Brain microvascular endothelial cell (primary cell): Measurements from ENCODE around the gene SLX9.

Experiments
- DNase-seq: peaks from one replicate; pipeline ENCODE4 v3.0.0-alpha.2; 2020
- H3K27ac ChIP-seq: fragments of 250-450 bp; sonication (Bioruptor Pico); 2 replicates; pipeline ENCODE4 v1.5.1; 2020; ENCODE audit warnings: mild to moderate bottlenecking, moderate library complexity
- H3K27me3 ChIP-seq: fragments of 250-450 bp; sonication (Bioruptor Pico); replicated peaks from 2 replicates; pipeline ENCODE4 v1.5.1; 2020; ENCODE audit warnings: mild to moderate bottlenecking
- H3K36me3 ChIP-seq: fragments of 250-450 bp; sonication (Bioruptor Pico); replicated peaks from 2 replicates; pipeline ENCODE4 v1.5.1; 2020; ENCODE audit warnings: mild to moderate bottlenecking
- H3K4me3 ChIP-seq: 2 replicates; pipeline ENCODE4 v1.5.1; 2011; ENCODE audit warnings: low read depth, mild to moderate bottlenecking, control low read depth, low read length, moderate library complexity
- in situ Hi-C: cut with HindIII; loops from 2 replicates; pipeline ENCODE4 v1.10.0; 2017; ENCODE audit warnings: low sequenced_read_pairs, low pct_ligation_motif_present
- TF ChIP-seq, protein P1 (sequence below): IDR thresholded peaks from 2 replicates; pipeline ENCODE4 v1.5.1; 2011; ENCODE audit warnings: low read depth, mild to moderate bottlenecking, moderate library complexity, low read length, control low read depth, inconsistent platforms; ENCODE audit errors: missing control alignments

Gene SLX9

DNA sequence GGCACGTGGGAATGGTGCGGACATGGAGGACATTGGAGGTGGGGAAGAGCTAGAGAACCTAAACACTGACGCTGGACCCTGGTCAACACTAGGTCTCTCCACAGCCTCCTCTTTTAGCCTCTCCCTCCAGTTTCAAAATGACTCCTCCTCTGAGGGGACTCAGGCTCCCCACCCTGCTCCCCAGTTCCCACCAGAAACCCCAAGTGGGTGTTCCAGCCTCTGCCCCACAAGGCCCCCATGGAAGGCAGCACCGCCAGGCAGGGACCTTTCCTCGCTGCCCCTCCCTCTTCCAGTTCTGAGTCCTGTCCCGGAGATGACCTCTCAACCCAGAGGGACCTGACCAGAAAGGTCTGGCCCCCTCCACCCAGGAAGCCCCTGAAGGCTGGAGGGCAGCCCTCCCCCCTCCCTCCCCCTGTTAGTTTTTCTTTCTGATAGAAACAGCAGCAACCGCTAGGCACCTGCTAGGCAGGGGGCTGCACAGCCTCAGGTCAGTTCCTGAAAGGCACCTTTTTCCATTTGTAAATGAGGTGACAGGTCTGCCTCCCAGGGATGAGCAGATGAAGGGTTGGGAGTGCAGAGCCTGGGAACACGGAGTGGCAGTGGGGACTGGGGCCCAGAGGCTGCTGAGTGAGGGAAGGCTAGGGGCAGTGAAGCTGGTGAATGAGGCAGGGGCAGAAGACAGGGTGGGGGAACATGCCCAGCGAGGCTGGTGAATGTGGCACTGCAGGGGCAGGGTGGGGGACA, 9.9 kb upstream of the SLX9 start:
- TF ChIP-seq, protein P1, sequence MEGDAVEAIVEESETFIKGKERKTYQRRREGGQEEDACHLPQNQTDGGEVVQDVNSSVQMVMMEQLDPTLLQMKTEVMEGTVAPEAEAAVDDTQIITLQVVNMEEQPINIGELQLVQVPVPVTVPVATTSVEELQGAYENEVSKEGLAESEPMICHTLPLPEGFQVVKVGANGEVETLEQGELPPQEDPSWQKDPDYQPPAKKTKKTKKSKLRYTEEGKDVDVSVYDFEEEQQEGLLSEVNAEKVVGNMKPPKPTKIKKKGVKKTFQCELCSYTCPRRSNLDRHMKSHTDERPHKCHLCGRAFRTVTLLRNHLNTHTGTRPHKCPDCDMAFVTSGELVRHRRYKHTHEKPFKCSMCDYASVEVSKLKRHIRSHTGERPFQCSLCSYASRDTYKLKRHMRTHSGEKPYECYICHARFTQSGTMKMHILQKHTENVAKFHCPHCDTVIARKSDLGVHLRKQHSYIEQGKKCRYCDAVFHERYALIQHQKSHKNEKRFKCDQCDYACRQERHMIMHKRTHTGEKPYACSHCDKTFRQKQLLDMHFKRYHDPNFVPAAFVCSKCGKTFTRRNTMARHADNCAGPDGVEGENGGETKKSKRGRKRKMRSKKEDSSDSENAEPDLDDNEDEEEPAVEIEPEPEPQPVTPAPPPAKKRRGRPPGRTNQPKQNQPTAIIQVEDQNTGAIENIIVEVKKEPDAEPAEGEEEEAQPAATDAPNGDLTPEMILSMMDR: no peak
- Histone ChIP-seq H3K27ac (no peak overlapping the region), H3K36me3 (no peaks in the 10 kb centered on the region), H3K4me3 (no peak overlapping the region), H3K27me3 (peaks cover 51% of the 10 kb centered on the region)
- in situ Hi-C loops: loop anchor here (25.0 kb wide), 1 partner anchor 207 kb away; no protein-coding TSS in a partner anchor
- no peak for DNase-seq

DNA sequence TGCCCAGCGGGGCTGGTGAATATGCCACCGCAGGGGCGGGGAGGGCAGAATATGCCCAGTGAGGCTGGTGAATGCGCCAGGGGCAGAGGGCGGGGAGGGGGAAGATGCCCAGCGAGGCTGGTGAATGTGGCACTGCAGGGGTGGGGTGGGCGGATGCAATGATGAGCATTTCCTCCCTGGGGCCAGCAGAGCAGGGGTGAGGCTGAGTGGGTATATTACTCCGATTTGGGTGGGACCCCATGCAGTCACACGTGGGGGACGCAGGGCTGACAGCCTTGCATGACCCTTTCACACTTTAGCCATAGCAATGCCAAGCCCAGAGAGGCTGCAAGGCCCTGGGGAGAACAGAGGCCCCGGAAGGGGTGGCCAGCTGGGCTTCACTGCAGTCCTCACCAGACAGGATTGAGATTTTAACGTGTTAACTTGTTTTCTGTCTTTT, 9.3 kb upstream of the SLX9 start:
- Histone ChIP-seq H3K36me3 (no peaks in the 10 kb centered on the region), H3K4me3 (no peak overlapping the region), H3K27ac (no peak overlapping the region), H3K27me3 (peaks cover 56% of the 10 kb centered on the region)
- in situ Hi-C loops: loop anchor here (25.0 kb wide), 1 partner anchor 207 kb away; no protein-coding TSS in a partner anchor
- no peak for DNase-seq
- TF ChIP-seq, protein P1: no peak

DNA sequence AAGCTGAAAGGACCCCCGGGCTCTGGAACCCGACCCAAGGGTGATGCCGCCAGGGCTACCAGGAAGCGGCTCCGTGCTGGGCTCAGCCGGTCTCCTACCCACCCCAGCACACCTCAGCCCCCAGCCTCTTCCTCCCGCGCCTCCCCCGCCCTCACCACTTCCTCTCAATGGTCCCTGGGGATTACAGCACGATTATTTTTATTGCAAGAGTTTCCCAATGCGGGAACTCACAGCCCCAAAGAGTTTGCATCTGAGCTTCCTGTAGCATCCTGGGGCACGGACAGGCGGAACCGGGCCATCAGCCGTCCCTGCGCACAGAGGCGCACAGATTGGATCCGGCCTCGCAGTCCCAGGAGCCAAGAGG, 8.7 kb upstream of the SLX9 start:
- H3K36me3 ChIP-seq: no peaks in the 10 kb centered on the region
- TF ChIP-seq, protein P1: no peak
- H3K4me3 ChIP-seq: no peak overlapping the region
- DNase-seq: no peak
- no peak overlapping the region for H3K27ac ChIP-seq
- peaks cover 54% of the 10 kb centered on the region for H3K27me3 ChIP-seq
- in situ Hi-C loops: loop anchor here (25.0 kb wide), 1 partner anchor 206 kb away; no protein-coding TSS in a partner anchor

DNA sequence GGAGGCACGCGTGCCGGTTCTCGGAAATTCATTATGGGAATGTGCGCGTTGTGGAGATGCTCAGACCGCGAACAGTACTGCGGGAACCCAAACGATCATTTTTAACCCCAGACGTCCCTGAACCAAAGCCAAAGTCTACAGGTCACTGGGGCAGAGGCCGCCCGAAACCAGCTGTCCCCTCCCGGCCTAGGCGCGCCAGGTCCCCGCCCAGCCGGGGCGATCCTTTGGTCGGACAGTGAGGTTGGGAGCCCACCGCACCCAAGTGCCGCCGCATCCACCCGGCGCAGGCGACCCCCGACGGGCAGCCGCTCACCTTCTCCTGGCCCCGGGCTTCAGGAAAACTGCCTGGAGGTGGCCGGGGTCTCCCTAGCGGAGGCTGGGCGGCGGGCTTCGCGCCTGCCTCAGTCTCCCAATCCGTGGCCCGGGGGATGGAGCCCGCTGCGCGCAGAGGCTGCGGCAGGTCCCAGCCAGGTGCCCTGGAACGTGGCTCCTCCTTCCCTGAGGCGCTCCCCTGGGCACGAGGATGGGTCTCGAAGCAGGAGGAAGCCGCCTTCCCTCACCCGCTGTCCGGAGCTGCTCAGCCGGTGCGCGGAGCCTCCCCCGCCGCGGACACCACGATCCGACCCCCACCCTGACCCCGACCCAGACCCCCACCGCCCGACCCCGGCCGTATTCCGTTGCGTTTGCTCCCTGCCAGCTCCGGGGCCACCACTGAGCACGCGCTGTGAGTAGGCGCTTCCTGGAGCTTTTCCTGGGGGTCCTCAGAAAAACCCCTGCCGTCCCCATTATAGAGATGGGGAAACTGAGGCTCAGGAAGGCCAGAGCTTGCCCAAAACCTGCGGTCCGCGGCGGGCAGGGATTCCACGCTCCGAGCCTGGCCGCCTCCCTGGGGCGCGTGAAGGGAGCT, 8.1 kb upstream of the SLX9 start:
- no peak for DNase-seq

DNA sequence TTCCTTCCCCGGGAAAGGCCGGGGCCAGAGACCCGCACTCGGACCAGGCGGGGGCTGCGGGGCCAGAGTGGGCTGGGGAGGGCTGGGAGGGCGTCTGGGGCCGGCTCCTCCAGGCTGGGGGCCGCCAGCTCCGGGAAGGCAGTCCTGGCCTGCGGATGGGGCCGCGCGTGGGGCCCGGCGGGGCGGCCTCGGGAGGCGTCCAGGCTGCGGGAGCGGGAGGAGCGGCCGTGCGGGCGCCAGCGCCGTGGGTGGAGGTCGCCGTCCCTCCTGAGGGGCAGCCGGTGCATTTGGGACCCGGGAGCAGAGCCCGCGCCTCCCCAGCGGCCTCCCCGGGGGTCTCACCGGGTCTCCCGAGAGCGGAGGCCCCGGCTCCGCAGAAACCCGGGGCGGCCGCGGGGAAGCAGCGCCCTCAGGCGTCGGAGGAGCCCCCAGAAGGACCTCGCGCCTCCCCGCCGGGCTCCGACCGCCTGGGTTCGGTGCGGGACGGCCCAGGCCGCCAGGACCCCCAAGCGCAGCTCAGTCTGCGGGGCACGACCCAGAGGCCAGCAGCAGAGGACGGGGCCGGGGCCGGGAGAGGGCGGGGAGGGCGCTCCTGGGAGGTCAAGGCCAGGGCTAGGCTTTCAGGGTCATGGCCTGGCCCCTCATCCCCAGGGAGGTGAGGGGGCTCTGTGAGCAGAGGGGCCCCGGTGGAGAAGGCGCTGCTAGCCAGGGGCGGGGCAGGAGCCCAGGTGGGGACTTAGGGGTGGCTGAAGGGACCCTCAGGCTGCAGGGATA, 7.2 kb upstream of the SLX9 start:
- Histone ChIP-seq H3K27me3 (peaks cover 45% of the 10 kb centered on the region), H3K27ac (no peak overlapping the region), H3K4me3 (no peak overlapping the region), H3K36me3 (no peaks in the 10 kb centered on the region)
- in situ Hi-C loops: loop anchor here (25.0 kb wide), 1 partner anchor 205 kb away; no protein-coding TSS in a partner anchor
- TF ChIP-seq, protein P1: peak; percentile 47
- no peak for DNase-seq

More for the DNA sequence above, 8.1 kb upstream of the SLX9 start:
- no peaks in the 10 kb centered on the region for H3K36me3 ChIP-seq
- in situ Hi-C loops: loop anchor here (25.0 kb wide), 1 partner anchor 206 kb away; no protein-coding TSS in a partner anchor
- TF ChIP-seq, protein P1: no peak
- H3K27ac ChIP-seq: no peak overlapping the region
- H3K4me3 ChIP-seq: no peak overlapping the region
- H3K27me3 ChIP-seq: peaks cover 48% of the 10 kb centered on the region
